GM11168 (cell line): ENCODE measurements around the gene NCKAP5L.

Experiments
- in situ Hi-C: fragments of 300-500 bp; cut with MboI; formaldehyde crosslinking; loops from one replicate; pipeline ENCODE4 v1.12.0; 2022; ENCODE audit warnings: low sequenced_read_pairs; ENCODE audit not compliant: unreplicated experiment

Gene NCKAP5L

DNA sequence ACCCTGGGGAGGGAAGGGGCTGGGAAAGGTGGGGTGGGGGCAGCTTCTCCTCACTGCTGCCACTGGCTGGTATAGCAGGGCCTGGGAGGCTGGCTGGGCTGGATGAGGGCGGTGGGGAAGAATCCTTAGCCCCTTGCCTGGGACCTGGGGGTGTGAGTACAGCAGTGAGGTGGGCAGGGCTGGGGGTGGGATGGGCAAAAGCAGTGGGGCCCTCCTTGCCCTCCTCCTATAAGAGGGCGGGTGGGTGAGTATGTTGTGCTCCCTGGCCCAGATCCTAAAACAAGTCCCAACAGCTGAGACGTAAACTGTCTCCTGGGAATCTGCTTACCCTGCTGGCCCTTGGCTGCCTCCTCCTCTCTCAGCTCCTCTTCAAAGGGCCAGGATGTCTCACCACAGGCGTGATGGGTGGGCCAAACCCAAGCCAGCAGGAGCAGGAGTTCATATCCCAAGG lies 2.2 kb downstream of the NCKAP5L start:
- in situ Hi-C loops = no loop called here

DNA sequence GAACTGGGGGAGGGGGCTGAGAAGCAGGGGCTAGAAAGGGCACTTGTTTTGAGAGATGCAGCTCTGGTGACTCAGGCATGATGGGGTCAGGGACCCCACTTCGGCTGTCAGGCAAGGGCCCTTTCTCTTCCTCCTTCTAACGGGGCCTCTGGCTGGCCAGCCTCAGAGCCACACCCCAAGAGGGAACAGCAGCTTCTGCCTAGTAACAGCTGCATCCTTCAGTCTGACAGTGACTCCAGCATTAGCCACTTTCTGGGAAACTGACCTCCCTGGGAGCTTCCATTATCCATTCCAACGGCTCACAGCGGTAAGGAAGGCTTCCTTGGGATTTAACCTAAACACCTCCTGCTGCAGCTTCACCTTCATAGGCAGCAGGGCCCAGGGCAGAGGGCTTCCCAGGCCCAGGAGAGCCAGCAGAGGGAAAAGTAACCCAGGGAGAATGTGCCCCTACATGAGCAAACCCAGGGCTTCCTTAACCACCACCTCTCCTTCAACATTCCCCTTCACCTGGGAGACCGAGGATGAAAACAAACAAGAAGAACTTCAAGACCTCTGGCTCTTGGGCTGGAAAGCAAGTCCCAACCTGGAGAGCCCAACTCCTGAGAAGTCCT lies 2.7 kb downstream of the NCKAP5L start:
- in situ Hi-C loops = no loop called here

DNA sequence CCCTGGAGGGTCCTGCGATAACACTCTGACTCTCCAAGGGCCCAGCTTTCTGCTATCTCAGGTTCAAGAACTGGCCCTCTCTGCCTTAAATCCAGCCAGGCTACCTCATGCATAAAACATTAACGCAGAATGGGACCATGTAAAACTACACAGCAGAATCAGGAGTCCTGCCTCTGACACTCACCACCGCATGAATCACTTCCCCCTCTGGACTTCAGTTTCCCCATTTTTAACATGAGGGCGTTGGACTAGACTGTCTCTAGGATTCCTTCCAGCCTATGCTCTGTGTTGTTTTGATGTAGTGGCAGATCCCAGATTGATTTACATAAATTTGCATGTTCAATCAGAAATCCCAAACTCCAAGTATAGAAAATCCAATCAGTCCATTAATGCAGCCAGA lies 3.3 kb downstream of the NCKAP5L start:
- in situ Hi-C loops = no loop called here

DNA sequence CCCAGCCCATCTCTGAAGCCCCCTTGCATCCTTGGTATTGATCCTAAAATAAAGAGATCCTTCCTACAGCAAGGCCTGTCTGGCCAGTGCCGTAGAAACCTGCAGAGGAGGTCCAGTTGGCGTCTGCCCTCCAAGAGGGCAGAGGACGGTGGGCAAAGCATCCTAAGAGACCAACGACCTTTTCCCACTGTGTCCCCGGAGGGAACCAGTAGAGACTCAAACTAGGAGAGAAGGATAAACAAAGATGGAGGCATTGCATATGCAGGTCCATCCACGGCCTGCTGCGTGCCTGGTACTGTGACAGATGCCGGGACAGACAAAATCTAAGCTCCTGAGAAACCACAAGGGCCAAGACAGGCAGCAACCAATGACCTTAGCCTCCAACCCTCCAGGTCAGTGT lies 3.8 kb downstream of the NCKAP5L start:
- in situ Hi-C loops = no loop called here

DNA sequence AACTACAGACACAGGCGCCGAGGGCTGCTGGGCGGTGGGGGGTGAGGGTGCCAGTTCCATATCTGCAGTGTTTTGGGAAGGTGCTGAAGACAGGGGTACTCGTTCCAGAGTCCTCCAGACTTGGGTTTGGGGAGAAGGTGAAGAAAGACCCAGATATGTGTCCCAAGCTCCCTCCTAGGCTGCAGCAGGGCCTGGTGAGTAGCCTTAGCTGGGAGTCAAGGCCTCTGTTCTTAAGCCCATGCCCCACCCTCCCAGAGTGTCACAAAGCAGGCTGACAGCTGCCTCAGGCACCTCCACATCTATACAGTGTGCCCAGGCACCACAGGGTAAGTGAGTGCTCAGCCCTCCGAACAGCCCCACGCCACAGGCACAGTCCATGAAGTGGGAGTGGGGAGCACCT lies 4.3 kb downstream of the NCKAP5L start:
- in situ Hi-C loops = no loop called here

DNA sequence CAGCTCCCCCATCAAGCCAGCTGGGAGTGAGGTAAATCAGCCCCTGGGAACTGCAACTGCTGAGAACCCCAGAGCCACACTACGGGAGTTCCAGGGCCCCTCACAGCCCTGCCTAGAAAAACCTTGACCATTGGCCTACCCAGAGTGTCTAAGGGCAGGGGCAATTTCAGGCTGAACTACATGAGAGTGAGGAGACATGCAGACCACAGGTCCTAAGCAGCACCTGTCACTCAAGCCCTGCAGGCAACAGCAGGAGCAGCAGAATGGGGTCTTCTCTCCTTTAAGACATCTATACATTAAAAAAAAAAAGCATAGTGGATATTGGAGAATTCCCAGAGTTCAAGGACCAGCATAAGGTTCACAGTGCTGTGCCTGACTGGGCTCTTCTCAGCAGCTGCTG lies 4.9 kb downstream of the NCKAP5L start:
- in situ Hi-C loops = no loop called here

DNA sequence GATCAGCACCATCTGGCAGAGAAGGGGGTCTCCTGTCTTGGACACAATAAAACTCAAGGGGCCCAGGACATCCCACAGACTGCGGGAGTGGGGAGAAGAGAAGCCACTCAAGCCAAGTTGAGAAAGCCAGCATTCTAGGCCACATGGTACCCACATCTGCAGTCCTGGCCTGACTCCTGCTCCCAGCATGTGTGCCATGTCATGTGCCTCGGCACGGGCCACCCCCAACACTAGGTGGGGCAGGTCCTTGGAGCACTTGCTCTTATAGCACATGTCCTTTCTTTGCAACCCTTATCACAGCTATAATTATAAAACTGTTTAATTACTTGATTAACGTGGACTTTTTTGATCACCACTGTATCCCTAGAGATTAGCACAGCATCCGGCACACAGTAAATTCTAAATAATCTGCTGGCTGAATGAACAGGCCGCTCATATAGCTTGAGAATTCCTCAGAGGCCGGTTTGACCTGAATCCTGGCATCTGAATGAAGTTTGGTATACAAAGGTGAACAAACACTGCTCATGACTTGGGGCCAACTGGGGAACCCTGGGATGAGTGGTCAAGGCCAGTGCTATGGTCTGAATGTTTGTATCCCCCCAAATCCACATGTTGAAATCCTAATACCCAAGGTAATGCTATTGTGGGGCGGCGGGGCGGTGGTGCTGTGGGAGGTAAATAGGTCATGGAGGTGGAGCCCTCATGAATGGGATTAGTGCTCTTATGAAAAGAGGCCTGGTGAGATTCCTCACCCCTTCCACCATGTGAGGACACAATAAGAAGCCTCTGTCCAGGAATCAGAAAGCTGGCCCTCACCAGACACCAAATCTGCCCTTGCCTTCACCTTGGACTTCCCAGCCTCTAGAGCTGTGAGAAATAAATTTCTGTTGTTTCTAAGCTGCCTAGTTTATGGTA lies 6.6 kb downstream of the NCKAP5L start:
- in situ Hi-C loops = no loop called here

DNA sequence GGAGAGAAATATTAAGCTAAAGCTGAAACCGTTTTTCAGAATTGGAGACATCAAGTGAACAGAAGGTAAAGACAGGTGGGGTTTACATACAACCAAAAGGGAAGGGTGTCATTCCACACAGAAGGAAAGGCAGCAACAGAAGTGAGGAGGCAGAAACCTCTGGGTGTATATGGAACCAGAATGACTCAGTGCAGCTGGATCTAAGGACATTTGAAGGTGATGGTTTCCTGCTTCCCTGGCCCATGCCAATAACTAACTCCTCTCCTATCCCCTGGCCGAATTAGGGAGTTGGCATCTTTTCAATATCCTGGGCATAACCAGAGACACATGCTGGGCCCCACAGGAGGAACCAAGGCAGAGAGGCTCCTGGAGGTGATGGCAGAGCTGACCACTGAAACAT lies 8.4 kb downstream of the NCKAP5L start:
- in situ Hi-C loops = no loop called here

DNA sequence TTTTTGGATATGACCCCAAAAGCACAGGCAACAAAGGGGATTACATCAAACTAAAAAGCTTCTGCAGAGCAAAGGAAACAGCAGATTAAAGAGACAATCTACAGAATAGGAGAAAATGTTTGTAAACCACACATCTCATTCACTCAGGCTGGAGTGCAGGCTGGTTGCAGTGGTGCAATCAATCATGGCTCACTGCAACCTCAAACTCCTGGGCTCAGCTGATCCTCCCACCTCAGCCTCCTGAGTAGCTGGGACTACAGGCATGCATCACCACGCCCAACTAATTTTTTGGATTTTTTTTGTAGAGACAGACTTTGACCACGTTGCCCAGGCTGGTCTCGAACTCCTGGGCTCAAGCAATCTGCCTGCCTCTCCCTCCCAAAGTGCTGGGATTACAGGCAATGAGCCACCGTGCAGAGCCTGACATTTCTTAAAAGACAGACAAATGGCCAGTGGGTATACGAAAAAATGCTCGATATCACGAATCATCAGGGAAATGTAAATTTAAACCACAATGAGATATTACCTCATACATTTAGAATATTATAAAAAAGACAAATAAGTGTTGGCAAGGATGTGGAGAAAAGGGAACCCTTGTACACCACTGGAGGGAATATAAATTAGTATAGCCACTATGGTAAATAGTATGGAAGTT lies 9.8 kb downstream of the NCKAP5L start:
- in situ Hi-C loops = no loop called here

DNA sequence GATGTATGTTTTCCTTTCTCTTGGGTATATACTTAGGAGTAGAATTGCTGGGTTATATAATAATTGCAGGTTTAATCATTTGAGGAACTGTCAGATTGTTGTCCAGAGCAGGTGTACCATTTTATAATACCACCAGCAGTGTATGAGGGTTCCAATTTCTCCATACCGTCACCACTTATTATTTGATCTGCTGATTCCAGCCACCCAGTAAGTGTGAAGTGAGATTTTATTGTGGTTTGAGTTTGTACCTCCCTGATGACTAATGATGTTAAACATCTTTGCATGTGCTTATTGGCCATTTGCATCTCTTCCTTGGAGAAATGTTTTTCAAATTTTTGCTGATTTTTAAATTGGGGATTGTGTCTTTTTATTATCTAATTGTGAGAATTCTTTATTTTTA lies 15.1 kb downstream of the NCKAP5L start:
- in situ Hi-C loops = no loop called here

DNA sequence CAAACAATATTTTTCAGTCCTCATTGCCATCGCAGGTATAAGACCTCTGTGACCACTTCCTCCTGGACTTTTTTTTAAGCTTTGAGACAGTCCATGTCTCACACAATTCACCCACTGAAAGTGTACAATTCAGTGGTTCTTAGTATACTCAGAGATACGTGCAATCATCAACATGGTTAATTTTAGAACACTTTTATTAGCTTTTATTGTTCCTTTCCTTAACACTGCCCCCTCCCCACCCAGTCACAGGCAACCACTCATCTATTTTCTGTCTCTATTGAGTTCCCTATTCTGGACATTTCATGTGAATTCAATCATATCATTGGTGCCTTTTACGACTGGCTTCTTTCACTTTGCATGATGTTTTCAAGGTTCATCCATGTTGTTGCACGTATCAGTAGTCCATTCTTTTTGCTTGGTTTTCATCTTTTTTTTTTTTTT lies 16.2 kb downstream of the NCKAP5L start:
- in situ Hi-C loops = no loop called here

DNA sequence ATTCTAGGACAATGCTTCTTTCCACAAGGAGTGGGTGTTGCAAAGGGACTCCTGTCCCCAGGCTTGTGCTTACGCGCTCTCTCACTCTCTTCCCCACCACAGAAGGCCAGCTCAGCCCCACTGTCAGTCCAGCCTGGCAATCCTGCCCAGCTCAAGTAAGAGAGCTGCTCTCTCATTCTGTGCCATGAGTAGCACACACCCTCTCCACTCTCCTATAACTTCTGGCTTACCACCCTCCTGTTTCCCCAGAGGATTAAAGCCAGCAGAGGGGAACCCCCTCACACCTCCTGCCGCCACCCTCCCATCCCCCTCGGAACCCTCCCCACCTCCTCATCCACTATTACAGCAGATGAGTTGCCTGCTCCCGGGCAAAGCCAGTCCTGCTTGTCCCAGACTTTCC lies 17.1 kb downstream of the NCKAP5L start:
- in situ Hi-C loops = no loop called here

DNA sequence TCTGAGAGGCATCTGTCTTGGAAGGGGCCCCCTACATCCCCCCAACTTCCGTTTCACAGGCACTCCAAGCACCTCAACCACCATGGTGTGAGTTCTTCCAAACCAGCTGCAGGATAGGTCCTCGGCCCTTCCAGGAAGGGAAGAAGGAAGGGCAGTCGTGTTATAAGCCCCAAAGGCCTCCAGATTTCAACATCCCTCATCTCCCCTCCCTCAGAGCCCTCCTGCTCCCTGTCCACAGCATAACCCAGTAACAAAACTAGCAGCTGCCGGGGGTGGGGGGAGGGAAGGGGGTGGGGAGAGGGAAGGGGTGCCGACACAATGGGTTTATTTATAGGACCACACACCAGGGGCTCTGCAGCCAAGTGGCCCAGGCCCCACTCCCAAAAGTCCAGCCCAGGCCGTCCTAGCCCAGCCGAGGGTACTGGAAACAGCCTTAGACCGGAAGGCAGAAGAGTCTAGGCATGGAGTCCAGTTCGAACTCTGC lies 18.3 kb downstream of the NCKAP5L start:
- in situ Hi-C loops = no loop called here

DNA sequence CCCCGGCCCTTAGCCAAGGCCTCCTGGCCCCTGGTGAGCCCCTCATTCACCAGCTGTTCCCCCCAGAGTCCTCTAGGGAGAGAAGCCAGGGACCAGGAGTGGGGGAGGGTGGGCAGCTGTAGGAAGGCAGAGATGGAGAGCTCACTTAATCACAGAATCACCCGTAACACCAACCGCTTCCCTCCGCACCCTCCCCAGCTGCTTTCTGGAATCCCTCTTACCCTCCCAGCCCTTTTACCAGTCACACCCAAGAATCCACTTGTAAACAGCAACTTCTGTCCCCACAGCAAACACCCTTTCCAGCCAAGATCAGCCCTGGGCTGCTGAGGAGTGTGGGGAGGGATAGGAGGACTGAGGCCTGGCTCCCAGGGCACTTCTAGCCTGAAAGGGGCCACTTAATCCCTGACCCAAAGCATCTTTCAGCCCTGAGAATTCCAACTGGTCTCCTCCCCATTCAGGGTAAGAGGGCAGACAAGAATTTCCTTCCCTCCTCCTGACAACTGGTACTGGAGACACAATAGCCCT lies 18.8 kb downstream of the NCKAP5L start:
- in situ Hi-C loops = no loop called here

DNA sequence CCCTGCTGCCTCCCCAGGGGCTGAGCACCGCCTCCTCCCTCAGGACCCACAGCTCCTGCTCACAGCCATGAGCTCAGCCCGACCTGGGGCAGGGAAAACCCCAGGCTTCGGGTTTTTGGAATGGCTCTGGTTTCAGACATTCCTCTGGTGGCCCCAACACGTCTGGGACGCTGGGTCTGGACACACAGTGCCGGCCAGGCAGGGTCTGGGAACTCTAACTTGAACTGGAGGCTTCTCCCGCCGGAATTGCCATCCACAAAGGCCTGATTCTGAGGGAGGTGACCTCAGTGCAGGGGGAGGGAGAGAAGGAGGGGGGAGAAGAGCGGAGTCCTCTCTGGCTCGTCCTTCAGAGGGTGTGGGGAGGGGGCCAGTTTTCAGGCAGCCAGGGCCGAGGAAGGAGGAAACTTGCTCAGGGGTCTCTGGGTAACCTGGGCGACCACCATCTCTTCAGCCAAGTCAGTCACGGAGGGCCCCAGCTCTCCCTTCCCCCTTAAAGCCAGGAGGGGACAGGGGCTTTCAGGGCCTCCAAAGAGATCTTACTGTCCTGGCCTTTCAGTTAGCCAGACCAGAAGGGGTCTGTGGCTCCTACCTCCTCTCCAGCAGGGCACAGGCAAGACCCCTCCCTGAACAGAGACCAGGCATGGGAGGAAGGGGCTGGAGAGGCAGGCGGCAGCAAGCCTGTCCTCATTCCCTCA lies 19.4 kb downstream of the NCKAP5L start:
- in situ Hi-C loops = no loop called here

DNA sequence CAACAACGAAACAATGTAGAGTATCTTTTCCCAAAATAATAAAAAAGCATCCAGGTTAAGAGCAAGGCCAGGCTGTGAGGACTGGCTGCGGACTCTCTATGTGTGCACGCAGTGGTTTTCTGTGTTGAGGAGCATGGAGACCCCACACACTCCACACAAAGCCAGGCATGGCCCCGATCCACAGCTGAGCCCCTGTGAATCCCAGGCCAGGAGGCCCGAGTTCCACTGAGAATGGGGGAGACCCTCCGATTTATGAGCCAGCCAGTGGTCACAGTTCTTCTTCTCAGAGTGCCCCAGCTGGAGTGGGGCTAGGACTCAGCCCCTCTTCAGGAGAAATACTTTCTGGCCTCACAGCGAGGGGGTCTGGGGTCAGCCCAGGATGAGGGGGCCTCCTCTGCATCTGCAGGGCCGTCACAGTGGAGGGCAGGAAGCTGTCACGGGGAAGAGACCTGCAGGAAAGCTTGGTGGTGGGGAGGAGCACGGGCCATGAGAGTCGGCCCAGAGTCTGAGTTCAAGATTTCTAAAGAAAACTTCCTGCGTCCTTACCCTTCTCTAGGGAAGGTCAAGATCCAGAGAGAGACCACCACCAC lies 20.1 kb downstream of the NCKAP5L start:
- in situ Hi-C loops = no loop called here

DNA sequence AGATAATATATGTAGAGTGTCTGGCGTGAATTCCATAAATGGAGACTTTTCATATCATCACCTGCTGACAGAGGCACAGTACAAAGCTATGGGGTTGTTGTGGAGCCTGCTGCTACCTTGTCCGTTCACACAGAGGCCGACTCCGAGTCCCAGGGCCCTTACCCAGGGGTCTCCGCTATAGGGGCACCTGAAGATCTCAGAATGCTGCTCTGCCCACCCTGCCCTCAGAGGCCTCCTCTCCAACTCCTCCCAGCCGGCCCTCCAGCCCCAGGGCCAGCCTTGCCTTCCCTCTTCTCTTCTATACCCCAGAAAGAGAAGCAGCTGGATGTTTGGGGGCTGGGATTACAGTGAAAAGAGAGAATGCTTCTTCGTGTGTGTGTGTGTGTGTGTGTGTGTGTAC lies 21.3 kb downstream of the NCKAP5L start:
- in situ Hi-C loops = no loop called here

DNA sequence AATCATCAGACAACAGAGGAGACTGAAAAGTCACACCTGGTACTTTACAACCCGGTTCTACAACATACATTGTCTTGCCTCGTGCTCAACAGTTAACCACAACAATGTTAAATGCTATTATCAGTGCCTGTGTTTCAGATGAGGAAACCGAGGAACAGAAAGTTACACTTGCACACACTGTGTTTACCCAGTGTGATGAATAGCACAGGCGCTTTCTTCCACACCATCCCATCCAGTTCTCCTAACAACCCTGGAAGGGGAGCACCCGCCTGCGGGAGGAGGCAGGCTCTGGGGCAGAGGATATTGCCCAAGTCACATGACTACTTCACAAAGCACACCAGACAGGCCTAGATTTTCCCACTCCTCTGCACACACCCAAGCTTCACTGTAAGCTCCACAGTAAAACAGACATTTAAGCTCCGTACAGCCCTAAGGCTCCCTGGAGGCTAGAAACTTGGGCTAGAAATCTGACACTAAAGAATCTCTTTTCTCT lies 21.8 kb downstream of the NCKAP5L start:
- in situ Hi-C loops = no loop called here

DNA sequence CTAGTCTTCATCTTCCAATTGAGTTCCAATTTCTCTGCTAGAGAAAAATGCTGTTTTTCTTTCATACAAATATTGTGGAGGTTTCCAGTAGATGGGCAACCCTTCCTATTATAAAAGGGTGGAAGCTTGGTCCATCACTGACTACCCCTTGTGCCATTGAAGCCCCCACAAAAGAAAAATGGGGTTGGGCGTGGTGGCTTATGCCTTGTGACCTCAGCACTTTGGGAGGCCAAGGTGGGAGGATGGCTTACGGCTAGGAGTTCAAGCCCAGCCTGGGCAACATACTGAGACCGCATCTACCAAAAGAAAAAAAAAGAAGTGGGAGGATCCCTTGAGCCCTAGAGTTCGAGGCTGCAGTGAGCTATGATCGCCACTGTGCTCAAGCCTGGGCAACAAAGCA lies 22.8 kb downstream of the NCKAP5L start:
- in situ Hi-C loops = no loop called here

DNA sequence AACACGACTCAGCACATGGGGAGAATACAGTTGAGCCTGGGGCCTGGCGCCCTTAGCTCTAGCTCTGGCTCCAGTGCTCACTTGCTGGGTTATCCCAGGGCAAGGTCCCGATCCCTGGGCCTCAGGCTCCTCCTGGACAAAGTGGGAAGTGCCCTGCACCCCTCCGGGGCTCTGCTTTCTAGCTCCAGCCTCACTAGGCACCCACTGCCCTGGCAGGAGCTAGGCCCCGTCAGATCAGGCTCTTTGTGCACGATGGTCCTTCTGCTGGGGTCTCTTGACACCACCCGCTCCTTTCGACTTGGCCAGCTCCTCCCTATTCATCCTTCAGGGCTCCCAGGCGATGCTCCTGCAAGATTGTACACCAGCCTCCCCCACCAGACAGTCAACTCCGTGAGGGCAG lies 23.4 kb downstream of the NCKAP5L start:
- in situ Hi-C loops = no loop called here
